Coronary artery (tissue), 2 donors: ENCODE data around the gene IRAK3.

Experiments
- DNase-seq: peaks from one replicate; pipeline ENCODE4 v3.0.0-alpha.2; 2017; ENCODE audit warnings: low spot score
- H3K27ac ChIP-seq, 2 donors: fragments of 200-600 bp; sonication (generic); one replicate each; pipeline ENCODE4 v1.5.1; 2016 to 2019
- H3K4me3 ChIP-seq: fragments of 200-600 bp; sonication (generic); 2 replicates; pipeline ENCODE4 v1.5.1; 2016; ENCODE audit warnings: mild to moderate bottlenecking, moderate library complexity
- CTCF ChIP-seq: fragments of 200-600 bp; sonication (generic); IDR thresholded peaks from one replicate; pipeline ENCODE4 v1.5.1; 2019; ENCODE audit warnings: antibody characterized with exemption

IRAK3 gene

GRCh38 chr12:66279123-66279712, 90.2 kb downstream of the IRAK3 start:
- no peak for DNase-seq
- Histone ChIP-seq H3K27ac (no peak overlapping the region), H3K4me3 (no peak overlapping the region)
- TF ChIP-seq CTCF: no peak

GRCh38 chr12:66280561-66280960, 91.5 kb downstream of the IRAK3 start:
- no peak for DNase-seq
- no peak overlapping the region for H3K4me3 ChIP-seq
- no peak overlapping the region for H3K27ac ChIP-seq
- no peak for TF ChIP-seq CTCF

- no peak for TF ChIP-seq CTCF
- no peak overlapping the region for H3K27ac ChIP-seq
- no peak for DNase-seq
- H3K4me3 ChIP-seq: no peak overlapping the region
Measured at GRCh38 chr12:66282244-66282643, 93.2 kb downstream of the IRAK3 start.

- DNase-seq: no peak
Measured at GRCh38 chr12:66287275-66287674, 98.3 kb downstream of the IRAK3 start.

GRCh38 chr12:66288121-66288520, 99.1 kb downstream of the IRAK3 start:
- DNase-seq: no peak
- no peak for TF ChIP-seq CTCF
- Histone ChIP-seq H3K4me3 (no peak overlapping the region), H3K27ac (no peak overlapping the region)

More at GRCh38 chr12:66287275-66287674, 98.3 kb downstream of the IRAK3 start:
- Histone ChIP-seq H3K4me3 (no peak overlapping the region), H3K27ac (no peak overlapping the region)
- TF ChIP-seq CTCF: no peak

- no peak for TF ChIP-seq CTCF
- Histone ChIP-seq H3K27ac (no peak overlapping the region), H3K4me3 (no peak overlapping the region)
- DNase-seq: no peak
Measured at GRCh38 chr12:66289485-66289884, 100.5 kb downstream of the IRAK3 start.

GRCh38 chr12:66290716-66291200, 101.7 kb downstream of the IRAK3 start:
- Histone ChIP-seq H3K27ac (no peak overlapping the region), H3K4me3 (no peak overlapping the region)
- TF ChIP-seq CTCF: no peak
- DNase-seq: no peak
